Large intestine (tissue), 3 donors: ENCODE measurements around the gene LTBP3. TPM values are rescaled to one million over a fixed set of nuclear protein-coding genes. Genes with fewer than 3 reads are reported as not detected.
"Not testable (repeated sequence)": the region's sequence is repeated elsewhere in the genome, so short reads cannot be mapped to it uniquely, and the experiment has no call there.

ENCODE experiments used
- DNase-seq, 2 donors: peaks; one replicate each; pipeline versions ENCODE4 v3.0.0 to v3.0.0-alpha.2; 2013
- H3K27ac ChIP-seq: one replicate; pipeline ENCODE4 v1.5.1; 2013; ENCODE audit warnings: low read length
- H3K27me3 ChIP-seq: 2 replicates; pipeline ENCODE4 v1.6.1; 2013; ENCODE audit warnings: low read length; ENCODE audit not compliant: control insufficient read depth, insufficient read depth
- H3K36me3 ChIP-seq: 2 replicates; pipeline ENCODE4 v1.6.1; 2013; ENCODE audit warnings: low read length; ENCODE audit not compliant: control insufficient read depth, insufficient read depth
- H3K4me1 ChIP-seq: one replicate; pipeline ENCODE4 v1.6.1; 2013; ENCODE audit warnings: low read length; ENCODE audit not compliant: control insufficient read depth, insufficient read depth
- H3K4me3 ChIP-seq: one replicate; pipeline ENCODE4 v1.5.1; 2013; ENCODE audit warnings: low read length
- H3K9me3 ChIP-seq: one replicate; pipeline ENCODE4 v1.6.1; 2013; ENCODE audit warnings: mild to moderate bottlenecking, low read depth, low read length, moderate library complexity; ENCODE audit not compliant: control insufficient read depth
- WGBS: methylation state at CpG from one replicate; pipeline ENCODE4 v1.1.5; 2013; ENCODE audit warnings: low lambda C conversion rate; ENCODE audit not compliant: insufficient coverage; 5-methylcytosine and 5-hydroxymethylcytosine counted together
- polyA plus RNA-seq: library from polyadenylated mRNA; unstranded; fragments of 120-200 nt; gene quantifications from one replicate; pipeline ENCODE4 v1.2.1, GENCODE V29; 2013

LTBP3 gene
- polyA plus RNA-seq, 1 donor: 105 TPM

GRCh38 chr11:65522718-65523630 is 35.2 kb downstream of the LTBP3 start:
- WGBS: 40% methylated on average over 1 of the region's 18 CpGs
- H3K9me3 ChIP-seq, H3K27me3 ChIP-seq, H3K4me3 ChIP-seq: not testable (repeated sequence)
- peaks cover 13% of the 10 kb centered on the region for H3K36me3 ChIP-seq
- H3K27ac ChIP-seq: peak overlapping the region; percentile 30
- peak in 1 of 2 donors; percentile 39 for DNase-seq
- H3K4me1 ChIP-seq: peaks cover 28% of the 10 kb centered on the region

GRCh38 chr11:65521777-65522521 is 36.2 kb downstream of the LTBP3 start:
- not testable (repeated sequence) for H3K4me3 ChIP-seq, H3K9me3 ChIP-seq, H3K27ac ChIP-seq, H3K27me3 ChIP-seq, H3K36me3 ChIP-seq
- WGBS: no CpG with 5 or more reads among the region's 20 CpGs
- peak in 1 of 2 donors; percentile 30 for DNase-seq
- H3K4me1 ChIP-seq: peaks cover 28% of the 10 kb centered on the region

GRCh38 chr11:65518941-65519549 is 39.1 kb downstream of the LTBP3 start:
- H3K4me3 ChIP-seq, DNase-seq, H3K27ac ChIP-seq, H3K27me3 ChIP-seq, H3K9me3 ChIP-seq, H3K36me3 ChIP-seq: not testable (repeated sequence)
- H3K4me1 ChIP-seq: peaks cover 15% of the 10 kb centered on the region
- no CpG with 5 or more reads among the region's 8 CpGs for WGBS

GRCh38 chr11:65516135-65516968 is 41.8 kb downstream of the LTBP3 start:
- 37% methylated on average over 2 of the region's 5 CpGs for WGBS
- no peak overlapping the region for H3K4me3 ChIP-seq
- no peak overlapping the region for H3K27ac ChIP-seq
- H3K27me3 ChIP-seq: no peaks in the 10 kb centered on the region
- DNase-seq: no peak
- H3K36me3 ChIP-seq: no peaks in the 10 kb centered on the region
- H3K4me1 ChIP-seq: no peaks in the 10 kb centered on the region
- no peaks in the 10 kb centered on the region for H3K9me3 ChIP-seq

GRCh38 chr11:65512311-65512710 is 45.8 kb downstream of the LTBP3 start:
- H3K4me3 ChIP-seq, H3K9me3 ChIP-seq, DNase-seq, H3K4me1 ChIP-seq, H3K27ac ChIP-seq, H3K27me3 ChIP-seq, H3K36me3 ChIP-seq: not testable (repeated sequence)
- no CpG with 5 or more reads among the region's 3 CpGs for WGBS

GRCh38 chr11:65506772-65507505 is 51.2 kb downstream of the LTBP3 start:
- peaks cover 25% of the 10 kb centered on the region for H3K9me3 ChIP-seq
- peak; percentile 63 to 93 for DNase-seq
- H3K27ac ChIP-seq: peak overlapping the region; percentile 98
- no CpG with 5 or more reads among the region's 7 CpGs for WGBS
- H3K27me3 ChIP-seq: no peaks in the 10 kb centered on the region
- H3K36me3 ChIP-seq: peaks cover 38% of the 10 kb centered on the region
- no peak overlapping the region for H3K4me3 ChIP-seq
- H3K4me1 ChIP-seq: peaks cover 22% of the 10 kb centered on the region

- Histone ChIP-seq H3K4me3 (peak overlapping the region; percentile 85), H3K4me1 (peaks cover 22% of the 10 kb centered on the region), H3K27ac (peak overlapping the region; percentile 98), H3K36me3 (peaks cover 44% of the 10 kb centered on the region), H3K27me3 (no peaks in the 10 kb centered on the region), H3K9me3 (peaks cover 25% of the 10 kb centered on the region)
- DNase-seq: no peak
- 20% methylated on average over 1 of the region's 4 CpGs for WGBS
Observed at GRCh38 chr11:65506290-65506771, 51.8 kb downstream of the LTBP3 start.

GRCh38 chr11:65505466-65506289 is 52.5 kb downstream of the LTBP3 start:
- WGBS: no CpG with 5 or more reads among the region's 12 CpGs
- Histone ChIP-seq H3K4me3 (peak overlapping the region; percentile 85), H3K4me1 (peaks cover 22% of the 10 kb centered on the region), H3K36me3 (peaks cover 45% of the 10 kb centered on the region), H3K9me3 (peaks cover 25% of the 10 kb centered on the region), H3K27me3 (no peaks in the 10 kb centered on the region), H3K27ac (peak overlapping the region; percentile 98)
- DNase-seq: peak in 1 of 2 donors; percentile 57
